ENCODE data around the gene PRSS22.

Gene PRSS22

GRCh38 chr16:2842340-2843000, 15.5 kb downstream of the PRSS22 start:
- no peak overlapping the region for H3K27ac ChIP-seq (ENCODE audit: low read length)
- H3K27me3 ChIP-seq (replicated peaks; ENCODE audit: insufficient read depth, low read length), result peaks cover 55% of the 10 kb centered on the region
- no peak overlapping the region for H3K4me3 ChIP-seq (ENCODE audit: low read length)
- H3K4me1 ChIP-seq (ENCODE audit: low read length), result no peaks in the 10 kb centered on the region
- no peak overlapping the region for H3K4me2 ChIP-seq (ENCODE audit: low read depth, low read length)
- no peak overlapping the region for H3K9ac ChIP-seq (ENCODE audit: low read length)
- no peaks in the 10 kb centered on the region for H3K9me2 ChIP-seq (replicated peaks; ENCODE audit: insufficient read depth, low read length)
- H4K20me1 ChIP-seq (ENCODE audit: insufficient read depth, low read length), result no peaks in the 10 kb centered on the region
- no peak for DNase-seq
- H2AFZ ChIP-seq (ENCODE audit: low read length), result no peak overlapping the region
- TF ChIP-seq EZH2phosphoT487 (IDR thresholded peaks at IDR 0.05; ENCODE audit: low read length) (no peak), EZH2 (optimal IDR thresholded peaks at IDR 0.05; ENCODE audit: low read depth, low read length) (no peak), CTCF (IDR thresholded peaks at IDR 0.05; ENCODE audit: low read length) (peak; percentile 45)
- no peaks in the 10 kb centered on the region for H3F3A ChIP-seq (ENCODE audit: insufficient read depth, low read length)
- no peaks in the 10 kb centered on the region for H3K9me3 ChIP-seq (replicated peaks; ENCODE audit: insufficient read depth, low read length)
- H3K79me2 ChIP-seq (ENCODE audit: low read length), result no peaks in the 10 kb centered on the region
- H3K36me3 ChIP-seq (replicated peaks; ENCODE audit: insufficient read depth, low read length), result no peaks in the 10 kb centered on the region

- H4K20me1 ChIP-seq (ENCODE audit: insufficient read depth, low read length), result no peaks in the 10 kb centered on the region
- no peaks in the 10 kb centered on the region for H3K9me3 ChIP-seq (replicated peaks; ENCODE audit: insufficient read depth, low read length)
- no peak overlapping the region for H3K27ac ChIP-seq (ENCODE audit: low read length)
- H3K4me1 ChIP-seq (ENCODE audit: low read length), result no peaks in the 10 kb centered on the region
- no peaks in the 10 kb centered on the region for H3F3A ChIP-seq (ENCODE audit: insufficient read depth, low read length)
- no peaks in the 10 kb centered on the region for H3K36me3 ChIP-seq (replicated peaks; ENCODE audit: insufficient read depth, low read length)
- H3K79me2 ChIP-seq (ENCODE audit: low read length), result no peaks in the 10 kb centered on the region
- no peak overlapping the region for H3K9ac ChIP-seq (ENCODE audit: low read length)
- DNase-seq, result no peak
- no peaks in the 10 kb centered on the region for H3K9me2 ChIP-seq (replicated peaks; ENCODE audit: insufficient read depth, low read length)
- no peak for TF ChIP-seq EZH2 (optimal IDR thresholded peaks at IDR 0.05; ENCODE audit: low read depth, low read length)
- TF ChIP-seq EZH2phosphoT487 (IDR thresholded peaks at IDR 0.05; ENCODE audit: low read length), result no peak
- no peak overlapping the region for H3K4me3 ChIP-seq (ENCODE audit: low read length)
- H3K4me2 ChIP-seq (ENCODE audit: low read depth, low read length), result no peak overlapping the region
- no peak overlapping the region for H2AFZ ChIP-seq (ENCODE audit: low read length)
- peaks cover 62% of the 10 kb centered on the region for H3K27me3 ChIP-seq (replicated peaks; ENCODE audit: insufficient read depth, low read length)
Observed at GRCh38 chr16:2841606-2842339, 16.2 kb downstream of the PRSS22 start.

- Histone ChIP-seq H3K36me3 (replicated peaks; ENCODE audit: insufficient read depth, low read length) (no peaks in the 10 kb centered on the region), H4K20me1 (ENCODE audit: insufficient read depth, low read length) (no peaks in the 10 kb centered on the region), H2AFZ (ENCODE audit: low read length) (no peak overlapping the region), H3K27ac (ENCODE audit: low read length) (no peak overlapping the region), H3K9ac (ENCODE audit: low read length) (no peak overlapping the region), H3K27me3 (replicated peaks; ENCODE audit: insufficient read depth, low read length) (peaks cover 67% of the 10 kb centered on the region), H3K4me3 (ENCODE audit: low read length) (no peak overlapping the region), H3K79me2 (ENCODE audit: low read length) (no peaks in the 10 kb centered on the region), H3K9me2 (replicated peaks; ENCODE audit: insufficient read depth, low read length) (no peaks in the 10 kb centered on the region), H3K4me1 (ENCODE audit: low read length) (no peaks in the 10 kb centered on the region), H3K4me2 (ENCODE audit: low read depth, low read length) (no peak overlapping the region), H3K9me3 (replicated peaks; ENCODE audit: insufficient read depth, low read length) (no peaks in the 10 kb centered on the region), H3F3A (ENCODE audit: insufficient read depth, low read length) (no peaks in the 10 kb centered on the region)
- TF ChIP-seq EZH2 (optimal IDR thresholded peaks at IDR 0.05; ENCODE audit: low read depth, low read length) (no peak), CTCF (IDR thresholded peaks at IDR 0.05; ENCODE audit: low read length) (no peak), EZH2phosphoT487 (IDR thresholded peaks at IDR 0.05; ENCODE audit: low read length) (no peak)
- DNase-seq, result no peak
Observed at GRCh38 chr16:2840914-2841313, 17.1 kb downstream of the PRSS22 start.
